GM19372 (cell line): ENCODE measurements around the gene HDAC11.

Experiments used
- ATAC-seq: cut with Tn5 transposase; IDR thresholded peaks from one replicate; pipeline ENCODE4 v1.9.1; 2021; ENCODE audit warnings: mild to moderate bottlenecking, low read depth, moderate library complexity; ENCODE audit not compliant: unreplicated experiment

HDAC11 gene

DNA sequence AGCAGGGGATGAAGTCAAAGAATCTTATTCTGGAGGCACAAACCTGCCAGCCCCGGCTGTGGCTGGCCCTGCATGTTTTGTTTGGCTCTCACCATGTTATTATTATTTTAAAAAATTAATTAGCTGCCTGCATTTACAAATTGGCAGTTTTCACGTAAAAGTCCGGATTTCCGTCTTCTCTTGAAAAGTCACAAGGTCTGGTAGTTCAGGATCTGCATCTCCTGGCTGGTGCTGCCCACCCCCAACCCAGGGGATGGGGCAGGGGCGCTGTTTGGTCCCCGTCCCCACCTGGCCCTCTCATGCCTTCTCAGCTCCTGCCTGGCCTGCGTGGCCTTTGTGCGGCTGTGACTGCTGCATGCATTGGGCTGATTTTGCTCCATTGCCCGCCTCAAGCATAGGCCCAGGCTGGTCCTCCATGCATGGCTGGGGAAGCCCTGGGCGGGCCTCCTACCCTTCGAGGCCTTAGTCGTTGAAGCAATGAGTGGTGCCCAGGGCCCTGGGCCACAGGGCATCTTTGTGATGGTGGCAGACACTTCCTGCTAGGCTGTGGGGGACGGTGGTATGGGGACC lies 70.8 kb downstream of the HDAC11 start:
- ATAC-seq: no peak

DNA sequence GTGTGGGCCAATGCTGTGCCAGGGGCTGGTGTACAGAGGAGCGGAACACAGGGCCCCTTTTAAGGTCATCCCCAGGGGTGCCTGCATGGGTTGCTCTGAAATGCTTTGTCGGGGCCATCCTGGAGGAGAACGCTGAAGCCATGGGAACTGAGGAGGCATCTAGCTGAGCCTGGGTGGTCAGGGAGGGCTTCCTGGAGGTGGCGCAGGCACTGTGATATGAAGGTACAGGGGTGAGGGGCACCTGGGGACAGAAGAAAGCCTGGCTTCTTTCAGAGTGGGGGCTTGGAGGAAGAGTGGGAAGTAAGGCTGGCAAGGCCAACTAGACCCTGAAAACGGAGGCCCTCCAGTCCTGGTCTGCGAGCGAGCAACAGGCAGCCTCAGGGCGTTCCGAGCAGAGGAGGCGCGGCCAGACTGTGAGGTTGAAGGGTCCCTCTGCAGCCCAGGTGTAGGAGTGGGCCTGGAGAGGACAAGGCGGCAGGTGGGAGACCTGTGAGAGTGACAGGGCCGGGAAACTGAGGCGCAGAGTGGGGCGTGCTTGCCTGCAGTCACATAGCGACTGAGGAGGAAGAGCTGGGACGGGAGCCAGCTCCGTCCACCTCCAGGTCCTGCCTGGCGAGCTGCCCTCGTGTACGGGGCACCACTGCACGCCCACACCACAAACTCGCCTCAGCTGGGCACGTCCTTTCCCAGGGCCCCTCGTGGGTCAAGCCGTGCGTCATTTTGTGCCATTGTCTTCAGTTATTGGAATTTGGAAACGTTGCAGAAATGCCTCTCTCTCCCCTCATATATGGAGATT lies 72.9 kb downstream of the HDAC11 start:
- ATAC-seq: no peak

DNA sequence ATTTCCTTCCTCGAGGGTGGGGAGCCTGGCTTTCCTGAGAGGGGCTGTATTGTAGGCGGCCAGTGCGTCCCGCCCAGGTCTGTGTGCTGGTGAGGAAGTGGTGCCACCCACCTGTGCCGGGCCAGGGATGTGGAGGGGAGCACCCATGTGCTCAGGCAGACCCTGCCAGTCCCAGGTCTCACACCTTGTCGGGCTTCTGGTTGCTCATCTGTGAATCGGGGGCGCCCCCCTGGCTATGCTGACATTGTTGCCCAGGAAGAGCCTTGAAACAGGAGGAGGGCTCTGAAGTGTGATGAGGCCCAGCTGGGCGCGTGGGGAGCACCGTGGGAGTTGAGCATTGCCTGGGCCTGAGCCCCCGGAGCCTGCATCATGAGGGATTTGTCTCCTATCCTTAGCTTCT lies 73.6 kb downstream of the HDAC11 start:
- no peak for ATAC-seq

DNA sequence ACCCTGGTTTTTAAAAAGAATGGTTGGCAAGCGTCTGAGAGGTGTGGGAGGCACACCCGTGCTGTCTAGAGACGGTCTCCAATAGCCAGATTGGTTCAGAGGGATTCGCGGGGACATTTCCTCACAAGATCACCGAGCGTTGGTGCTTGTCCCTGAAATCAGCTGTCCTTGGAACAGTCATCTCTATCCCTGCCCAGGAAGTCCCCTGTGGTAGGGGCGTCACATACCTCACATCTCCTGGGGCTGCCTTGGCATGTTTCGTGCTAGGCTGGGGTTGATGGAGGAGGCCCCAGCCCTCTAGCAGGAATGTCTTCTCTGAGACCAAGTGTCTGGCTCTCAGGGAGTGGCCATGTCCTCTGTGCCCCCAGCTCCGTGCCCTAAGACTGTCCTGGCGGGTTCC lies 75.6 kb downstream of the HDAC11 start:
- ATAC-seq: no peak
